Right lobe of liver (tissue), 6 donors: ENCODE data around the gene NNT. TPM values are rescaled to one million over a fixed set of nuclear protein-coding genes. Genes with fewer than 3 reads are reported as not detected.

Experiments used
- ATAC-seq, 4 donors: fragments of 200-7000 bp; cut with Tn5 transposase; one replicate each; pipeline ENCODE4 v1.9.1; 2020; ENCODE audit warnings: mild to moderate bottlenecking in 4 of 4, moderate library complexity in 4 of 4
- DNase-seq, 3 donors: peaks; one replicate each; pipeline ENCODE4 v3.0.0-alpha.2; 2020
- H3K27ac ChIP-seq, 3 donors: fragments of 200-600 bp; one replicate each; pipeline ENCODE4 v1.8.0; 2022
- H3K27me3 ChIP-seq, 2 donors: fragments of 200-600 bp; one replicate each; pipeline ENCODE4 v1.8.0; 2022
- H3K36me3 ChIP-seq, 4 donors: fragments of 200-600 bp; sonication (generic) in 1 of 4; one replicate each; pipeline versions ENCODE4 v1.5.1 to v1.8.0; 2017 to 2022; ENCODE audit warnings: control low read depth in 1 of 4
- H3K4me1 ChIP-seq, 4 donors: fragments of 200-600 bp; sonication (generic) in 1 of 4; one replicate each; pipeline versions ENCODE4 v1.5.1 to v1.8.0; 2017 to 2022; ENCODE audit warnings: control low read depth in 1 of 4
- H3K4me3 ChIP-seq, 3 donors: fragments of 200-600 bp; one replicate each; pipeline ENCODE4 v1.8.0; 2022
- H3K9me3 ChIP-seq, 4 donors: fragments of 200-600 bp; sonication (generic) in 1 of 4; one replicate each; pipeline versions ENCODE4 v1.5.1 to v1.8.0; 2017 to 2022; ENCODE audit warnings: control low read depth in 1 of 4
- POLR2A ChIP-seq: fragments of 450-650 bp; IDR thresholded peaks from one replicate; pipeline ENCODE4 v1.6.1; 2017; ENCODE audit warnings: antibody characterized with exemption, mild to moderate bottlenecking
- WGBS: methylation state at CpG from one replicate; pipeline ENCODE4 v1.1.6; 2018; ENCODE audit warnings: low coverage, low lambda C conversion rate; ENCODE audit not compliant: insufficient coverage; ENCODE audit errors: missing lambda C conversion rate; 5-methylcytosine and 5-hydroxymethylcytosine counted together
- intact Hi-C, 2 donors: fragments of 100-400 bp; cut with DNase I; formaldehyde crosslinking; loops; one replicate each; pipeline versions ENCODE4 v1.11.2 to v1.14.1; 2022
- total RNA-seq, 6 experiments: library from RNA; depleted of rRNA in 2 of 6; stranded (reverse); fragments of >200 nt in 2 of 6; fragmentation: NEBNext Ultra II Directional in 3 of 6; extraction: Animal tissue kit (Norgen Biotek cat#: 25700) in 3 of 6; gene quantifications; one replicate each; pipeline versions ENCODE4 v1.1.0 to v1.2.4, GENCODE V29; 2016 to 2023
- TF ChIP-seq, protein P1 (sequence below), 4 donors: fragments of 200-600 bp in 3 of 4; fragments of 450-650 bp in 1 of 4; IDR thresholded peaks; one replicate each; pipeline versions ENCODE4 v1.5.1 to v1.8.0; 2016 to 2022; ENCODE audit warnings: antibody characterized with exemption in 4 of 4, mild to moderate bottlenecking in 2 of 4
- donor health status: DM: no; HTN: yes; CAD: no.
- donor health status: DM: no; HTN: no; CAD: no.
- donor health status: DM: no; HTN: no; CAD: no.
- donor health status: DM: no; HTN: yes; CAD: no.
- donor health status: DM: no; HTN: yes; CAD: no.

NNT gene
- total RNA-seq, 6 experiments from 2014 or later = 81.3 to 250 (median 188) TPM

DNA sequence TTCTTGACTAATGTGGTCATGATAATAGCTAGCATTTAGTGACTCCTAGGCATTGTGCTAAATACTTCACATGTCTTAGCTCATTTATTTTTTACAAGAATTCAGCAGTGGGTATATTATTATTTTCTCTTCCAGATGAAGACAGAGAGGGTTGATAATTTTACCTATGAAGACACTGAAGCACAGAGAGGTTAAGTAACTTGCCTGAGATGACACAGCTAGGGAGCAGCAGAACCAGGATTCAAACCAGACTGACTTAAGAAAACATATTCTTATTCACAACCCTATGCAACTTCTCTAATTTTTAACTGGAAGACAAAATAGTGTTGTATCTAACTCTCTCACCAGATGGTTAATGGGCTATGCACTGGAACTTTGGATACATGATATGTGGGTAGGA lies 44.8 kb downstream of the NNT start:
- Histone ChIP-seq H3K36me3 (peaks cover 4 to 81% (median 21%) of the 10 kb centered on the region in 4 donors), H3K4me1 (no peaks in the 10 kb centered on the region), H3K4me3 (no peak overlapping the region), H3K27ac (no peak overlapping the region), H3K27me3 (no peaks in the 10 kb centered on the region), H3K9me3 (no peaks in the 10 kb centered on the region)
- DNase-seq (no peak), ATAC-seq (no peak)
- TF ChIP-seq, protein P1, sequence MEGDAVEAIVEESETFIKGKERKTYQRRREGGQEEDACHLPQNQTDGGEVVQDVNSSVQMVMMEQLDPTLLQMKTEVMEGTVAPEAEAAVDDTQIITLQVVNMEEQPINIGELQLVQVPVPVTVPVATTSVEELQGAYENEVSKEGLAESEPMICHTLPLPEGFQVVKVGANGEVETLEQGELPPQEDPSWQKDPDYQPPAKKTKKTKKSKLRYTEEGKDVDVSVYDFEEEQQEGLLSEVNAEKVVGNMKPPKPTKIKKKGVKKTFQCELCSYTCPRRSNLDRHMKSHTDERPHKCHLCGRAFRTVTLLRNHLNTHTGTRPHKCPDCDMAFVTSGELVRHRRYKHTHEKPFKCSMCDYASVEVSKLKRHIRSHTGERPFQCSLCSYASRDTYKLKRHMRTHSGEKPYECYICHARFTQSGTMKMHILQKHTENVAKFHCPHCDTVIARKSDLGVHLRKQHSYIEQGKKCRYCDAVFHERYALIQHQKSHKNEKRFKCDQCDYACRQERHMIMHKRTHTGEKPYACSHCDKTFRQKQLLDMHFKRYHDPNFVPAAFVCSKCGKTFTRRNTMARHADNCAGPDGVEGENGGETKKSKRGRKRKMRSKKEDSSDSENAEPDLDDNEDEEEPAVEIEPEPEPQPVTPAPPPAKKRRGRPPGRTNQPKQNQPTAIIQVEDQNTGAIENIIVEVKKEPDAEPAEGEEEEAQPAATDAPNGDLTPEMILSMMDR (IDR thresholded peaks at IDR 0.05) = no peak
- no peak for TF ChIP-seq POLR2A
- intact Hi-C loops = no loop called here

DNA sequence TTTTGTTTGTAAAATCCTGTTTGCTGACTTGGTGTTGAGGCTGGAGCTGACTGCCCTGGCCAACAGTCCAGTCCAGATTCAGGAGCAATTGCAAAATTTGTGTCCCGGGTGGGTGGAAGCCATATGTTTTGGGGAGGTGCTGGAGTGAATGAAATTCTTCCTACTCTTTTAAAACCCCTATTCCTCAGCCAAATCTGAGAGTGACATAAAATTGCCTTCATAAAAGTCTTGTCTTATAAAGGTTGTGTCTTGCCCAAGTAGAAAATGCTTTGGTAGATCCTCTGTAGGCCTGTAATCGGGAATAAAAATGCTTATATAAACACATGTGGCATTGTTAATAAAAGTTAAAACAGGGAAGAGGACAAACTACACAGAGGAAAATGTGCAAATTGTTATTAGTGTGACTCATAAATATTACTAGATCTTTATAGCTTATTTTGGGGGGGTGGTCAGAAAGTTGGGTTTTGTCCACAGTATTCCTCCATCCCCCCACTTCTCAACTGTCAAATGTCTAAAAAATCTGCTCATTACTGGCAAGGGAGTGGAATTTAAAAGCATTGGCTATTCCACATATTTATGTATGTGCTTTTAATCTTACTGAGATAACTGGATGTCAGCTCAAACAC lies 45.6 kb downstream of the NNT start:
- no peaks in the 10 kb centered on the region for H3K27me3 ChIP-seq
- H3K36me3 ChIP-seq = peaks cover 4 to 90% (median 26%) of the 10 kb centered on the region in 4 donors
- H3K9me3 ChIP-seq = no peaks in the 10 kb centered on the region
- ATAC-seq (no peak), DNase-seq (no peak)
- 49% methylated on average over 2 of the region's 2 CpGs for WGBS
- H3K4me3 ChIP-seq = no peak overlapping the region
- no peaks in the 10 kb centered on the region for H3K4me1 ChIP-seq
- H3K27ac ChIP-seq = no peak overlapping the region
- no peak for TF ChIP-seq POLR2A
- TF ChIP-seq, protein P1 (IDR thresholded peaks at IDR 0.05) = no peak
- intact Hi-C loops = no loop called here

DNA sequence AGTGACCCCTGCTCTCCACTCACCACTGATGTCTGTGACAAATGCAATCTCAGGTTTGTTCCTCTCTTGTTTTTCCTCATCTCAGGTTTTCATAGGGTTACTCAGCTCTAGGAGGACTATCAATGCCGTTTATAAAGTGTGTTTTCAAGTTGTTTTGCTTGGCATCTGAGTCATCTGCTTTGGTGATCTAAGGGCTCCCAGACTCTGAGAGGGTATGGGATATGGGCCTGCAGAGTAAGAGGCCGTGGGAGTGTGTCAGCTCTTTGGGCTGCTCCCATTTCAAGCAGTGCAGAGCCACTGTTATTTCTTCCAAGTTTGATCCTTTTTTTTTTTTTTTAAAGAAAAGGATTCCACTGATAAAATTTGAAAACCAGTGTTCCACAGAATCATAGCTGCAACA lies 46.3 kb downstream of the NNT start:
- H3K27ac ChIP-seq = no peak overlapping the region
- TF ChIP-seq POLR2A = no peak
- TF ChIP-seq, protein P1 (IDR thresholded peaks at IDR 0.05) = no peak
- no peak overlapping the region for H3K4me3 ChIP-seq
- H3K36me3 ChIP-seq = peaks cover 4 to 93% (median 28%) of the 10 kb centered on the region in 4 donors
- DNase-seq (no peak), ATAC-seq (no peak)
- H3K4me1 ChIP-seq = no peaks in the 10 kb centered on the region
- H3K27me3 ChIP-seq = no peaks in the 10 kb centered on the region
- H3K9me3 ChIP-seq = no peaks in the 10 kb centered on the region
- intact Hi-C loops = no loop called here
- 62% methylated on average over 2 of the region's 2 CpGs for WGBS

DNA sequence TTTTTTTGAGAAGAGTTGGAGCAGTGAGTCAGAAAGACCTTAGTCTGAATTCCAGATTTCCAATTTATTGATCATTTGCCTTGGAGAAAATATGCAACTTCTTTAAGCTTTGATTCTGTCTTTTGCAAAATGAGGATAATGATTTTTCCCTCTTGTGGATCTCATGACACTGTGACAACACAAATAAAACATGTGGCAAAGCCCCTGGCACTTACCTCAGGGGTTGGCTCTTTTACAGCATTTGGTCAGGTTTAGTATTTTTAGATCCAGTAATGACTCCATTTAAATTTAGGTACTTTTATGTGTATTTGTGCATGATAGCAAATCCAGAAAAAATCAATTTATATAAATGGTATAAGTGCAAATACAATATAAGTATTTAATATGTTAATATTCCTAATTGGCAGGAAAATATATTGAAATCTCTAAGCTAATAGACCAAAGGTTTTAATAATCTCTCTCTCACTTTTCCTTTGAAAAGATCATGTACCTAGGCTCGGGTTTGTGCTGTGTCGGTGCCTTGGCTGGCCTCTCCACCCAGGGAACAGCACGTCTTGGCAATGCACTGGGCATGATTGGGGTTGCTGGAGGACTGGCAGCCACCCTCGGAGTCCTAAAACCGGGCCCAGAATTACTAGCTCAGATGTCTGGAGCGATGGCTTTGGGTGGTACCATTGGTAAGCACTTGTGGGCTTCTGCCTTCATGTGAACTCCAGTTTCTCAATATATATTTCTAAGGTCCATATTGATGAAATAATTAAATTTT lies 49.7 kb downstream of the NNT start:
- Histone ChIP-seq H3K27me3 (no peaks in the 10 kb centered on the region), H3K27ac (no peak overlapping the region), H3K4me3 (no peak overlapping the region), H3K36me3 (peaks cover 0 to 93% (median 32%) of the 10 kb centered on the region in 4 donors), H3K9me3 (no peaks in the 10 kb centered on the region), H3K4me1 (no peaks in the 10 kb centered on the region)
- TF ChIP-seq POLR2A = no peak
- TF ChIP-seq, protein P1 (IDR thresholded peaks at IDR 0.05) = no peak
- ATAC-seq (peak in 1 of 4 donors; percentile 20), DNase-seq (no peak)
- intact Hi-C loops = no loop called here
- WGBS = 95% methylated on average over 6 of the region's 6 CpGs
